ENCODE measurements around the gene ESRRA.

- no peak for TF ChIP-seq CTCF (IDR thresholded peaks at IDR 0.05)
- TF ChIP-seq POLR2A (IDR thresholded peaks at IDR 0.05) = no peak
Observed at GRCh38 chr11:64306876-64307622, 1.7 kb downstream of the ESRRA start.

Data from prostate gland (tissue), 2 donors.